ENCODE data around the gene FAP.

Gene FAP

GRCh38 chr2:162267996-162268395 is 24.8 kb upstream of the FAP start (continued):
- TF ChIP-seq, protein P1, sequence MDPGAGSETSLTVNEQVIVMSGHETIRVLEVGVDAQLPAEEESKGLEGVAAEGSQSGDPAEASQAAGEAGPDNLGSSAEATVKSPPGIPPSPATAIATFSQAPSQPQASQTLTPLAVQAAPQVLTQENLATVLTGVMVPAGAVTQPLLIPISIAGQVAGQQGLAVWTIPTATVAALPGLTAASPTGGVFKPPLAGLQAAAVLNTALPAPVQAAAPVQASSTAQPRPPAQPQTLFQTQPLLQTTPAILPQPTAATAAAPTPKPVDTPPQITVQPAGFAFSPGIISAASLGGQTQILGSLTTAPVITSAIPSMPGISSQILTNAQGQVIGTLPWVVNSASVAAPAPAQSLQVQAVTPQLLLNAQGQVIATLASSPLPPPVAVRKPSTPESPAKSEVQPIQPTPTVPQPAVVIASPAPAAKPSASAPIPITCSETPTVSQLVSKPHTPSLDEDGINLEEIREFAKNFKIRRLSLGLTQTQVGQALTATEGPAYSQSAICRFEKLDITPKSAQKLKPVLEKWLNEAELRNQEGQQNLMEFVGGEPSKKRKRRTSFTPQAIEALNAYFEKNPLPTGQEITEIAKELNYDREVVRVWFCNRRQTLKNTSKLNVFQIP (CRISPR knock-in tag; IDR thresholded peaks at IDR 0.05; ENCODE audit: borderline replicate concordance, low read depth): no peak
- TF ChIP-seq BACH2 (CRISPR knock-in tag; IDR thresholded peaks at IDR 0.05; ENCODE audit: borderline replicate concordance): no peak

DNA sequence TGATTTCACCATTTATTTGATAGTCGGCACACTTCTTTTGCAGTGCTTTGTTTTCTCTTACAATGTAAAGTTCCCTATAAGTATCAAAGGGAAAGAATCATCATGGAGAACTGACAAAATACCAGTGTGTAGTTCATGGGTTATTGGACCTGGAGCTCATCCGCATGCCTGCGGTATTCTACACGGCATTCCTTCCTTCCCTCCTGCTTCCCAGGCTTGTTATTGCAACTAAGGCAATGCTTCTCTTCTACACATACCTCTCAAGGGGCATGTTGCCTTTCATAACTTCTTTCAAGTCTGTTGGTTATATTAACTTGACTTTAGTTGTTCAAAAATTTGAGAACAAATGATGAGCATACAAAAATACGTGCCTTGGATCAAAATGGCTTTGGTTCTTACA is 24.3 kb upstream of the FAP start:
- TF ChIP-seq CREB5 (CRISPR knock-in tag; IDR thresholded peaks at IDR 0.05; ENCODE audit: low read depth): no peak
- TF ChIP-seq, protein P2, sequence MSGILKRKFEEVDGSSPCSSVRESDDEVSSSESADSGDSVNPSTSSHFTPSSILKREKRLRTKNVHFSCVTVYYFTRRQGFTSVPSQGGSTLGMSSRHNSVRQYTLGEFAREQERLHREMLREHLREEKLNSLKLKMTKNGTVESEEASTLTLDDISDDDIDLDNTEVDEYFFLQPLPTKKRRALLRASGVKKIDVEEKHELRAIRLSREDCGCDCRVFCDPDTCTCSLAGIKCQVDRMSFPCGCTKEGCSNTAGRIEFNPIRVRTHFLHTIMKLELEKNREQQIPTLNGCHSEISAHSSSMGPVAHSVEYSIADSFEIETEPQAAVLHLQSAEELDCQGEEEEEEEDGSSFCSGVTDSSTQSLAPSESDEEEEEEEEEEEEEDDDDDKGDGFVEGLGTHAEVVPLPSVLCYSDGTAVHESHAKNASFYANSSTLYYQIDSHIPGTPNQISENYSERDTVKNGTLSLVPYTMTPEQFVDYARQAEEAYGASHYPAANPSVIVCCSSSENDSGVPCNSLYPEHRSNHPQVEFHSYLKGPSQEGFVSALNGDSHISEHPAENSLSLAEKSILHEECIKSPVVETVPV (CRISPR knock-in tag; IDR thresholded peaks at IDR 0.05): no peak
- no peak for TF ChIP-seq BACH2 (CRISPR knock-in tag; IDR thresholded peaks at IDR 0.05; ENCODE audit: borderline replicate concordance)
- TF ChIP-seq ZNF70 (CRISPR knock-in tag; IDR thresholded peaks at IDR 0.05): no peak
- TF ChIP-seq ZFP3 (CRISPR knock-in tag; IDR thresholded peaks at IDR 0.05): no peak
- no peak for TF ChIP-seq OSR1 (CRISPR knock-in tag; IDR thresholded peaks at IDR 0.05)
- TF ChIP-seq TSHZ2 (CRISPR knock-in tag; IDR thresholded peaks at IDR 0.05): no peak
- no peak for TF ChIP-seq ARNTL (CRISPR knock-in tag; IDR thresholded peaks at IDR 0.05; ENCODE audit: borderline replicate concordance, low read depth)
- TF ChIP-seq GLIS3 (CRISPR knock-in tag; IDR thresholded peaks at IDR 0.05): no peak
- TF ChIP-seq ZFP30 (CRISPR knock-in tag; IDR thresholded peaks at IDR 0.05): no peak
- TF ChIP-seq CSDC2 (CRISPR knock-in tag; IDR thresholded peaks at IDR 0.05): no peak
- no peak for ATAC-seq

GRCh38 chr2:162266460-162266760 is 23.2 kb upstream of the FAP start:
- no peak for TF ChIP-seq ZNF565 (CRISPR knock-in tag; conservative IDR thresholded peaks at IDR 0.05; ENCODE audit: low read depth)
- TF ChIP-seq ISL1 (CRISPR knock-in tag; IDR thresholded peaks at IDR 0.05): no peak
- TF ChIP-seq, protein P2 (CRISPR knock-in tag; IDR thresholded peaks at IDR 0.05): no peak
- TF ChIP-seq, protein P3, sequence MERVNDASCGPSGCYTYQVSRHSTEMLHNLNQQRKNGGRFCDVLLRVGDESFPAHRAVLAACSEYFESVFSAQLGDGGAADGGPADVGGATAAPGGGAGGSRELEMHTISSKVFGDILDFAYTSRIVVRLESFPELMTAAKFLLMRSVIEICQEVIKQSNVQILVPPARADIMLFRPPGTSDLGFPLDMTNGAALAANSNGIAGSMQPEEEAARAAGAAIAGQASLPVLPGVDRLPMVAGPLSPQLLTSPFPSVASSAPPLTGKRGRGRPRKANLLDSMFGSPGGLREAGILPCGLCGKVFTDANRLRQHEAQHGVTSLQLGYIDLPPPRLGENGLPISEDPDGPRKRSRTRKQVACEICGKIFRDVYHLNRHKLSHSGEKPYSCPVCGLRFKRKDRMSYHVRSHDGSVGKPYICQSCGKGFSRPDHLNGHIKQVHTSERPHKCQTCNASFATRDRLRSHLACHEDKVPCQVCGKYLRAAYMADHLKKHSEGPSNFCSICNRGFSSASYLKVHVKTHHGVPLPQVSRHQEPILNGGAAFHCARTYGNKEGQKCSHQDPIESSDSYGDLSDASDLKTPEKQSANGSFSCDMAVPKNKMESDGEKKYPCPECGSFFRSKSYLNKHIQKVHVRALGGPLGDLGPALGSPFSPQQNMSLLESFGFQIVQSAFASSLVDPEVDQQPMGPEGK (CRISPR knock-in tag; IDR thresholded peaks at IDR 0.05; ENCODE audit: borderline replicate concordance): no peak
- no peak for TF ChIP-seq CREB5 (CRISPR knock-in tag; IDR thresholded peaks at IDR 0.05; ENCODE audit: low read depth)
- TF ChIP-seq ZFP3 (CRISPR knock-in tag; IDR thresholded peaks at IDR 0.05): no peak
- no peak for TF ChIP-seq GLIS3 (CRISPR knock-in tag; IDR thresholded peaks at IDR 0.05)
- ATAC-seq: no peak

Data from SK-N-SH treated with all-trans-retinoic acid at 6 μM for 48 hours (cell line).